SH-SY5Y (cell line): Measurements from ENCODE around the gene SLN.

Source experiments
- GATA2 ChIP-seq: IDR thresholded peaks from 2 replicates; pipeline ENCODE4 v1.6.1; 2011; ENCODE audit warnings: mild to moderate bottlenecking, low read depth, low read length
- GATA3 ChIP-seq: IDR thresholded peaks from 2 replicates; pipeline ENCODE4 v1.6.1; 2011; ENCODE audit warnings: low read depth, mild to moderate bottlenecking, low read length, moderate library complexity

GRCh38 chr11:107721207-107721606, 9.4 kb upstream of the SLN start:
- TF ChIP-seq GATA2 (no peak), GATA3 (no peak)
